HG03378 (cell line): Measurements from ENCODE around the gene AASS.

Experiments used
- ATAC-seq: cut with Tn5 transposase; IDR thresholded peaks from one replicate; pipeline ENCODE4 v1.9.1; 2021; ENCODE audit warnings: mild to moderate bottlenecking, moderate library complexity; ENCODE audit not compliant: unreplicated experiment

The AASS gene

GRCh38 chr7:122046402-122046801 is 97.6 kb downstream of the AASS start:
- ATAC-seq: no peak

- ATAC-seq: no peak
These were observed 103.9 kb downstream of the AASS start for GRCh38 chr7:122040147-122040546.

GRCh38 chr7:122038904-122039303 is 105.1 kb downstream of the AASS start:
- no peak for ATAC-seq

- no peak for ATAC-seq
These were observed 105.9 kb downstream of the AASS start for GRCh38 chr7:122038134-122038533.

GRCh38 chr7:122035876-122036275 is 108.2 kb downstream of the AASS start:
- ATAC-seq: no peak

GRCh38 chr7:122033641-122034040 is 110.4 kb downstream of the AASS start:
- no peak for ATAC-seq

- no peak for ATAC-seq
These were observed 117.0 kb downstream of the AASS start for GRCh38 chr7:122027058-122027457.
